ENCODE data around the gene MKRN2. TPM values are rescaled to one million over a fixed set of nuclear protein-coding genes. Genes with fewer than 3 reads are reported as not detected.

MKRN2 gene
- total and polyA plus RNA-seq, 12 donors, result 26.0 to 51.0 (median 37.3) TPM

DNA sequence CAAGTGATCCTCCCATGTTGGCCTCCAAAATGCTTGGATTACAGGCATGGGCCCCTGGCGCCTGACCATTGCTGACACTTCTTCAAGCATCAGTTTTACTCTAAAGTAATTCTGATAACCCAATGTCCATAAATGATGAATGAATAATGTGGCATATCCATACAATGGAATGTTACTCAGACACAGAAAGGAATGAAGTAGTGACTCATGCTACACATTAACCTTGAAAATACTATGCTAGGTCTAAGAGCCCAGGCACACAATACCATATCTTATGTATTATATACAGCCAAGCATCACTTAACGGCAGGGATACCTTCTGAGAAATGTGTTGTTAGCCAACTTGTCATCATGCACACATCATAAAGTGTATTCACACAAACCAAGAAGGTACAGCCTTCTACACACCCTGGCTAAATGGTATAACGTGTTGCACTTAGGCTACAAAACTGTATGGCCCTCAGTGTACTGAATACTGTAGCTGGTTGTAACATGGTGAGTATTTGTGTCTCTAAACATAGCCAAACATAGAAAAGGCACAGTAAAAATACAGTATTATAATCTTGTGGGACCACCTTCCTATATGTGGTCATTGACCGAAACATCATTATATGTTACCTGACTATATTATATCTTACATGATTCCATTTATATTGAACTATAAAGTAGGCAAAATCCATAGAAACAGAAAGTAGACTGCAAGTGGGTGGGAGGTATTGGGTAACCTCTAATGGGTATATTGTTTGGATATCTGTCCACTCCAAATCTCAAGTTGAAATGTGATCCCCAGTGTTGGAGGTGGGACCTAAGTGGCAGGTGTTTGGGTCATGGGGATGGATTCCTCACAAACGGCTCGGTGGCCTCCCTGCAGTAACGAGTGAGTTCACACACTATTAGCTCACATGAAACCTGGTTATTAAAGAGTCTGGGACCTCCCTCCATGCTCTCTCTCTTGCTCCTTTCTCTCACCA, 31.4 kb downstream of the MKRN2 start:
- Histone ChIP-seq H3K9me3 (no peaks in the 10 kb centered on the region), H3K27me3 (no peaks in the 10 kb centered on the region), H3K36me3 (peaks cover 0 to 99% (median 68%) of the 10 kb centered on the region in 9 donors), H3K27ac (peak overlapping the region in 6 of 10 donors; percentile 17 to 54 (median 34)), H3K4me1 (peaks cover 0 to 51% (median 17%) of the 10 kb centered on the region in 9 donors), H3K4me3 (no peak overlapping the region)
- no peak for ATAC-seq
- 67 to 82% methylated on average over 7 of the region's 7 CpGs for WGBS, 2 donors
- TF ChIP-seq, protein P1, sequence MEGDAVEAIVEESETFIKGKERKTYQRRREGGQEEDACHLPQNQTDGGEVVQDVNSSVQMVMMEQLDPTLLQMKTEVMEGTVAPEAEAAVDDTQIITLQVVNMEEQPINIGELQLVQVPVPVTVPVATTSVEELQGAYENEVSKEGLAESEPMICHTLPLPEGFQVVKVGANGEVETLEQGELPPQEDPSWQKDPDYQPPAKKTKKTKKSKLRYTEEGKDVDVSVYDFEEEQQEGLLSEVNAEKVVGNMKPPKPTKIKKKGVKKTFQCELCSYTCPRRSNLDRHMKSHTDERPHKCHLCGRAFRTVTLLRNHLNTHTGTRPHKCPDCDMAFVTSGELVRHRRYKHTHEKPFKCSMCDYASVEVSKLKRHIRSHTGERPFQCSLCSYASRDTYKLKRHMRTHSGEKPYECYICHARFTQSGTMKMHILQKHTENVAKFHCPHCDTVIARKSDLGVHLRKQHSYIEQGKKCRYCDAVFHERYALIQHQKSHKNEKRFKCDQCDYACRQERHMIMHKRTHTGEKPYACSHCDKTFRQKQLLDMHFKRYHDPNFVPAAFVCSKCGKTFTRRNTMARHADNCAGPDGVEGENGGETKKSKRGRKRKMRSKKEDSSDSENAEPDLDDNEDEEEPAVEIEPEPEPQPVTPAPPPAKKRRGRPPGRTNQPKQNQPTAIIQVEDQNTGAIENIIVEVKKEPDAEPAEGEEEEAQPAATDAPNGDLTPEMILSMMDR (IDR thresholded peaks at IDR 0.05), result no peak
- intact Hi-C loops (cut with DNase I), result loop anchor here in 1 of 10 donors (10.0 kb wide), 1 partner anchor 126 kb away; no protein-coding TSS in a partner anchor
- no peak for DNase-seq

DNA sequence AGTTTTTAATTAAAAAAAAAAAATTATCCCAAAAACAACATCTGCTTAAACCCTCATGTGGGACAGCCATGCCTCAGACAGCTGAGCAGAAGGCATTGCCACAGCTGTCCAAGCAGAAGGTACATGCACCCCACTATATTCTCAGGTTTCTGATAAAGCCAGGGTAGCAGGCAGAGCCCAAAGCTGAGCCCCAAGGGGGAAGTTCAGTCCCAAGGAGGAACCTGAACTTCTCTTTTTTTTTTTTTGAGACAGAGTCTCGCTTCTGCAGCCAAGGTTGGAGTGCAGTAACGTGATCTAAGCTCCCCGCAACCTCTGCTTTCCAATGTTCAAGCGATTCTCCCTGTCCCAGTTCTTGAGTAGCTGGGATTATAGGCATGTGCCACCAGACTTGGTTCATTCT, 33.2 kb downstream of the MKRN2 start:
- H3K27me3 ChIP-seq, result no peaks in the 10 kb centered on the region
- no peaks in the 10 kb centered on the region for H3K9me3 ChIP-seq
- intact Hi-C loops (cut with DNase I), result loop anchor here in 1 of 10 donors (10.0 kb wide), 1 partner anchor 125 kb away; no protein-coding TSS in a partner anchor
- no peak overlapping the region for H3K4me3 ChIP-seq
- H3K27ac ChIP-seq, result peak overlapping the region in 3 of 10 donors; percentile 13 to 61 (median 54)
- no peak for DNase-seq
- 100% methylated on average over 1 of the region's 4 CpGs for WGBS, 2 donors
- ATAC-seq, result no peak
- peaks cover 0 to 62% (median 17%) of the 10 kb centered on the region in 9 donors for H3K4me1 ChIP-seq
- peaks cover 0 to 99% (median 69%) of the 10 kb centered on the region in 9 donors for H3K36me3 ChIP-seq
- TF ChIP-seq, protein P1 (IDR thresholded peaks at IDR 0.05), result no peak

DNA sequence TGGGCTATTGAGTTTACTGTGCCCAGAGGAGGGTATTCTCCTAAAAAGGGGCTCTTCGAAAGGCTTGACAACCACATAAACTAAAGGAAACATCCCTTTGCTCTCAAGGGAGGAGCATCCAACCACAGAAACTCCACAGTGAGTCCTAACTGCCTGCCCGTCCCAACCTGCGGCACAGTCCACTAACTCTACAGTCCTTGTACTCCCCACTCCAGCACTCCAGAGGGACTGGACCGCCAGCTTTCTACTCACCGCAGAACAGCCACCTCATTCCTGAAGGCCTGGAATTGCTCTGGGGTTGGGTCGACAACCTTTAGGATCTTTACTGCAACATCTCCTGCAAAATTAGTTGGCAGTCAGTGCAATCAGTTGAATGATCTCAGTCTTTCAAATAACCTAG, 34.6 kb downstream of the MKRN2 start:
- intact Hi-C loops (cut with DNase I), result loop anchor here in 1 of 10 donors (10.0 kb wide), 1 partner anchor 123 kb away; no protein-coding TSS in a partner anchor
- Histone ChIP-seq H3K9me3 (no peaks in the 10 kb centered on the region), H3K4me3 (no peak overlapping the region), H3K27ac (peak overlapping the region in 9 of 10 donors; percentile 14 to 77 (median 61)), H3K36me3 (peaks cover 0 to 99% (median 64%) of the 10 kb centered on the region in 9 donors), H3K4me1 (peaks cover 0 to 65% (median 16%) of the 10 kb centered on the region in 9 donors), H3K27me3 (no peaks in the 10 kb centered on the region)
- TF ChIP-seq, protein P1 (IDR thresholded peaks at IDR 0.05), result no peak
- WGBS, 2 donors, result 93 to 94% methylated on average over 6 of the region's 6 CpGs
- no peak for DNase-seq
- no peak for ATAC-seq

DNA sequence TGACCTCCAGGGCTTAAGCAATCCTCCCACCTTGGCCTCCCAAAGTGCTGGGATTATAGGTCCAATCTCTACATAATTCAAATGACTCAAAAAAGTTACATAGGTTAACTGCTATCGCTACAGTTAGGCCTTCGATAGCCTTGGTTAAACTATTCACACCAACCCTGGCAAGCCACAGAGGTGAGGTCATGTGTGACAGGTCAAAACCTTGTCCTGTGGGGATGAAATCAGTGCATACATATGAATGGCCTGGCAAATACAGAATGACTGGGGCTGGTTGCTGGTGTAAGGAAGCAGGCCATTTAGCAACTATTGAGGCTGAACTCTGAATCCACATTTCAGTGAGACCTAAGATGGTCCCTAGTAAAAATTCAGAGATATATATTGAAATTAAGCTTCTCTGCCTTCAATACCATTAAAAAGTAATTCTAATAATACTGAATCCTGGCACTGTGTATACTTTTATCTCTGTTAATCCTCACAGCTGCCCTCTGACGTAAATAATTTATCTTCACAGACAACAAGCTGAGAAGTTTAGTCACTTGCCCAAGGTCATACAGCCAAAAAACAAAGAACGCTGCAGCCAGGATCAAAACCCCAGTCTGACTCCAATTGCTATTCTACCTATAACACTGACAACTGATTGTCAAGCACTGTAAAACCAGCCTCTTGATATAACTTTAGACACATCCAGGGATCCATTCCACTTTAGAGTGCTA, 35.3 kb downstream of the MKRN2 start:
- H3K27me3 ChIP-seq, result no peaks in the 10 kb centered on the region
- H3K4me1 ChIP-seq, result peaks cover 0 to 59% (median 13%) of the 10 kb centered on the region in 9 donors
- no peaks in the 10 kb centered on the region for H3K9me3 ChIP-seq
- peaks cover 0 to 100% (median 60%) of the 10 kb centered on the region in 9 donors for H3K36me3 ChIP-seq
- H3K27ac ChIP-seq, result peak overlapping the region; percentile 14 to 77 (median 58)
- H3K4me3 ChIP-seq, result no peak overlapping the region
- 57 to 74% methylated on average over 4 of the region's 4 CpGs for WGBS, 2 donors
- DNase-seq, result no peak
- TF ChIP-seq, protein P1 (IDR thresholded peaks at IDR 0.05), result no peak
- peak in 6 of 8 donors; percentile 25 to 67 (median 62) for ATAC-seq
- intact Hi-C loops (cut with DNase I), result loop anchor here in 1 of 10 donors (10.0 kb wide), 1 partner anchor 123 kb away; no protein-coding TSS in a partner anchor
